ENCODE results near the gene RPS29. TPM values are rescaled to one million over a fixed set of nuclear protein-coding genes. Genes with fewer than 3 reads are reported as not detected.

RPS29 gene
- polyA plus RNA-seq (2011; rRNA removed) (3,909 and 5,167 TPM in 2 replicates), polyA plus RNA-seq (2017; fragmentation: RNase III; extraction: RNeasy Plus Mini Kit Qiagen cat#74134 plus additional on column Dnase treatment) (3,539 to 3,858 TPM (median 3,692 TPM) in 3 replicates), polyA minus RNA-seq (2011; rRNA and poly(A)+ RNA removed) (1,093 and 1,224 TPM in 2 replicates)
- polyA plus RNA-seq (2012; cell fraction: cytosol; rRNA removed) = 10,276 and 13,870 TPM in 2 replicates
- polyA plus RNA-seq (2012; cell fraction: nucleus; rRNA removed) = 7,114 and 8,546 TPM in 2 replicates

DNA sequence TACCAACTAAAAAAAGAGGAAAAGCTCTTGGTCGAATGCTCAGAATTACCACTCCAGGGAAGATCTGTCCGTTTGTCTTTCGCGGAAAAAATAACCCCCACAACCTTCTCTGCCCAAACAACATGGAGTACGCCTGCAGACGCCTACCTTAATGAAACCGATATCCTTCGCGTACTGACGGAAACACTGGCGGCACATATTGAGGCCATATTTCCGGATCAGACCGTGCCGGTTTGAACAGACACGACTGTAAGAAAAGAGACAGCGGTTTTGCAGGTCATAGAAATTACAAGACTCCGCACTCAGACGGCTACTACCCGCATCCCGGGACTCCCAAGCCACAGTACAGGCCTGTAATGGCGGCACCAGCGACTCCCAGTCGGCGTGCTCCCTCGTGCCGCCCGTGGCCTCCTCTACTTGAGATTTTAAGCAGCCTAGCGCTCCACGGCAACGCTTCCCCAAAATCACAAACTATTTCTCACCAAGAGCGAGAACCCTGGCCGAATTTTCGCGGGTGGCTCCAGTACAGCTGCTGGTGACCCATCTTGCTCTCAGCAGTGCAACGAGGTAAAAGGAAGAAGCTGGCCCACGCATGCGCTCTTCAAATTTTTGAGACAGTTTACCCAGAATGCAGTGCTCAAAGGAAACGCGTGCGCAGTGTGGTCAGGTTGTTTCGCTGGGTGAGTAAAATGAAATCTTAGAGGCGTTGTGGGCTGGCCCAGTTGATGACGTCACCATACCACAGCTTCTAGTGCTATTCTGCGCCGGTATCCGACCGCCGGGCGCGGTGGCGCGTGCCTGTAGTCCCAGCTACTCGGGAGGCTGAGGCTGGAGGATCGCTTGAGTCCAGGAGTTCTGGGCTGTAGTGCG lies at the start of gene RPS29:
TSS of gene RPS29 (minus strand) at position 578 of the 870 bp plus-strand sequence. CDS start at position 544, 34 bp downstream.
- Histone ChIP-seq H3K4me3 (peak within 1 kb of the TSS; percentile 64), H3K4me2 (peak within 1 kb of the TSS; percentile 82), H3K4me1 (peaks cover 30% of the 10 kb centered on the region), H3K27ac (peak within 1 kb of the TSS; percentile 86 to 96), H3K9me3 (no peaks in the 10 kb centered on the region)
- 2% methylated on average over 48 of the region's 55 CpGs for WGBS (ENCODE audit: missing lambda C conversion rate)
- ChIA-PET POLR2A (interaction anchor here (0.6 to 3.1 kb wide), 13 partner anchors 8 to 267 kb away, joined by 3 to 50 read pairs (median 3); partner anchors contain the start of genes KLHDC2, LRR1, MGAT2 and NEMF), CTCF (interaction anchor here (0.9 to 2.5 kb wide), 10 partner anchors 9 to 125 kb away, joined by 3 to 18 read pairs (median 5); partner anchors contain the start of gene LRR1)
- peak; percentile 93 to 99 for DNase-seq (ENCODE audit: low read depth in 1 of 2, low spot score in 1 of 2)
- peak; percentile 86 to 89 for ATAC-seq
- FAIRE-seq = peak; percentile 32
- TF ChIP-seq ZSCAN20 (CRISPR knock-in tag; IDR thresholded peaks at IDR 0.05) = no peak
- no peak for TF ChIP-seq HOXB13 (CRISPR knock-in tag; IDR thresholded peaks at IDR 0.05; ENCODE audit: low read depth)
- no peak for TF ChIP-seq RAD21 (conservative IDR thresholded peaks at IDR 0.05 in 1 of 2, IDR thresholded peaks at IDR 0.05 in 1 of 2)
- no peak for TF ChIP-seq MAZ (IDR thresholded peaks at IDR 0.05; ENCODE audit: borderline replicate concordance, low read depth, low read length)
- TF ChIP-seq EHMT2 (IDR thresholded peaks at IDR 0.05; ENCODE audit: low read depth) = no peak
- peak; percentile 92 to 98 for TF ChIP-seq JUN (IDR thresholded peaks at IDR 0.05)
- no peak for TF ChIP-seq EP300 (IDR thresholded peaks at IDR 0.05)
- no peak for TF ChIP-seq POLR2AphosphoS2 (conservative IDR thresholded peaks at IDR 0.05; ENCODE audit: low read length)
- no peak for TF ChIP-seq CBX2 (IDR thresholded peaks at IDR 0.05; ENCODE audit: borderline replicate concordance, low read depth)
- TF ChIP-seq GATA3 (IDR thresholded peaks at IDR 0.05; ENCODE audit: borderline replicate concordance) = no peak
- TF ChIP-seq, protein P1, sequence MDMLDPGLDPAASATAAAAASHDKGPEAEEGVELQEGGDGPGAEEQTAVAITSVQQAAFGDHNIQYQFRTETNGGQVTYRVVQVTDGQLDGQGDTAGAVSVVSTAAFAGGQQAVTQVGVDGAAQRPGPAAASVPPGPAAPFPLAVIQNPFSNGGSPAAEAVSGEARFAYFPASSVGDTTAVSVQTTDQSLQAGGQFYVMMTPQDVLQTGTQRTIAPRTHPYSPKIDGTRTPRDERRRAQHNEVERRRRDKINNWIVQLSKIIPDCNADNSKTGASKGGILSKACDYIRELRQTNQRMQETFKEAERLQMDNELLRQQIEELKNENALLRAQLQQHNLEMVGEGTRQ (IDR thresholded peaks at IDR 0.05) = no peak
- no peak for TF ChIP-seq FOXS1 (CRISPR knock-in tag; IDR thresholded peaks at IDR 0.05)
- TF ChIP-seq MAFK (IDR thresholded peaks at IDR 0.05; ENCODE audit: partially characterized antibody) = peak; percentile 44
- TF ChIP-seq HOXA7 (CRISPR knock-in tag; IDR thresholded peaks at IDR 0.05) = no peak; the same call in 1 of the 2 replicates
- TF ChIP-seq, protein P2, sequence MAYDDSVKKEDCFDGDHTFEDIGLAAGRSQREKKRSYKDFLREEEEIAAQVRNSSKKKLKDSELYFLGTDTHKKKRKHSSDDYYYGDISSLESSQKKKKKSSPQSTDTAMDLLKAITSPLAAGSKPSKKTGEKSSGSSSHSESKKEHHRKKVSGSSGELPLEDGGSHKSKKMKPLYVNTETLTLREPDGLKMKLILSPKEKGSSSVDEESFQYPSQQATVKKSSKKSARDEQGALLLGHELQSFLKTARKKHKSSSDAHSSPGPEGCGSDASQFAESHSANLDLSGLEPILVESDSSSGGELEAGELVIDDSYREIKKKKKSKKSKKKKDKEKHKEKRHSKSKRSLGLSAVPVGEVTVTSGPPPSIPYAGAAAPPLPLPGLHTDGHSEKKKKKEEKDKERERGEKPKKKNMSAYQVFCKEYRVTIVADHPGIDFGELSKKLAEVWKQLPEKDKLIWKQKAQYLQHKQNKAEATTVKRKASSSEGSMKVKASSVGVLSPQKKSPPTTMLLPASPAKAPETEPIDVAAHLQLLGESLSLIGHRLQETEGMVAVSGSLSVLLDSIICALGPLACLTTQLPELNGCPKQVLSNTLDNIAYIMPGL (CRISPR knock-in tag; IDR thresholded peaks at IDR 0.05; ENCODE audit: borderline replicate concordance) = 0 out of 2 replicates have a peak, but pooled peaks have one; percentile 61
- TF ChIP-seq POLR2A (IDR thresholded peaks at IDR 0.05; ENCODE audit: low read length) = peak; percentile 78
- TF ChIP-seq, protein P3, sequence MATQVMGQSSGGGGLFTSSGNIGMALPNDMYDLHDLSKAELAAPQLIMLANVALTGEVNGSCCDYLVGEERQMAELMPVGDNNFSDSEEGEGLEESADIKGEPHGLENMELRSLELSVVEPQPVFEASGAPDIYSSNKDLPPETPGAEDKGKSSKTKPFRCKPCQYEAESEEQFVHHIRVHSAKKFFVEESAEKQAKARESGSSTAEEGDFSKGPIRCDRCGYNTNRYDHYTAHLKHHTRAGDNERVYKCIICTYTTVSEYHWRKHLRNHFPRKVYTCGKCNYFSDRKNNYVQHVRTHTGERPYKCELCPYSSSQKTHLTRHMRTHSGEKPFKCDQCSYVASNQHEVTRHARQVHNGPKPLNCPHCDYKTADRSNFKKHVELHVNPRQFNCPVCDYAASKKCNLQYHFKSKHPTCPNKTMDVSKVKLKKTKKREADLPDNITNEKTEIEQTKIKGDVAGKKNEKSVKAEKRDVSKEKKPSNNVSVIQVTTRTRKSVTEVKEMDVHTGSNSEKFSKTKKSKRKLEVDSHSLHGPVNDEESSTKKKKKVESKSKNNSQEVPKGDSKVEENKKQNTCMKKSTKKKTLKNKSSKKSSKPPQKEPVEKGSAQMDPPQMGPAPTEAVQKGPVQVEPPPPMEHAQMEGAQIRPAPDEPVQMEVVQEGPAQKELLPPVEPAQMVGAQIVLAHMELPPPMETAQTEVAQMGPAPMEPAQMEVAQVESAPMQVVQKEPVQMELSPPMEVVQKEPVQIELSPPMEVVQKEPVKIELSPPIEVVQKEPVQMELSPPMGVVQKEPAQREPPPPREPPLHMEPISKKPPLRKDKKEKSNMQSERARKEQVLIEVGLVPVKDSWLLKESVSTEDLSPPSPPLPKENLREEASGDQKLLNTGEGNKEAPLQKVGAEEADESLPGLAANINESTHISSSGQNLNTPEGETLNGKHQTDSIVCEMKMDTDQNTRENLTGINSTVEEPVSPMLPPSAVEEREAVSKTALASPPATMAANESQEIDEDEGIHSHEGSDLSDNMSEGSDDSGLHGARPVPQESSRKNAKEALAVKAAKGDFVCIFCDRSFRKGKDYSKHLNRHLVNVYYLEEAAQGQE (IDR thresholded peaks at IDR 0.05) = no peak
- no peak for TF ChIP-seq ESRRA (IDR thresholded peaks at IDR 0.05; ENCODE audit: borderline replicate concordance, low read length)
- TF ChIP-seq, protein P4, sequence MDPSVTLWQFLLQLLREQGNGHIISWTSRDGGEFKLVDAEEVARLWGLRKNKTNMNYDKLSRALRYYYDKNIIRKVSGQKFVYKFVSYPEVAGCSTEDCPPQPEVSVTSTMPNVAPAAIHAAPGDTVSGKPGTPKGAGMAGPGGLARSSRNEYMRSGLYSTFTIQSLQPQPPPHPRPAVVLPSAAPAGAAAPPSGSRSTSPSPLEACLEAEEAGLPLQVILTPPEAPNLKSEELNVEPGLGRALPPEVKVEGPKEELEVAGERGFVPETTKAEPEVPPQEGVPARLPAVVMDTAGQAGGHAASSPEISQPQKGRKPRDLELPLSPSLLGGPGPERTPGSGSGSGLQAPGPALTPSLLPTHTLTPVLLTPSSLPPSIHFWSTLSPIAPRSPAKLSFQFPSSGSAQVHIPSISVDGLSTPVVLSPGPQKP (IDR thresholded peaks at IDR 0.05; ENCODE audit: low read depth, low read length) = no peak
- TF ChIP-seq RARB (CRISPR knock-in tag; IDR thresholded peaks at IDR 0.05) = no peak
- TF ChIP-seq CHD4 (IDR thresholded peaks at IDR 0.05; ENCODE audit: borderline replicate concordance) = no peak
- no peak for TF ChIP-seq CBX8 (IDR thresholded peaks at IDR 0.05)
- no peak for TF ChIP-seq EHF (CRISPR knock-in tag; IDR thresholded peaks at IDR 0.05)
- TF ChIP-seq MYC (IDR thresholded peaks at IDR 0.05; ENCODE audit: borderline replicate concordance, low read length) = peak; percentile 90
- no peak for TF ChIP-seq HEYL (CRISPR knock-in tag; IDR thresholded peaks at IDR 0.05)
- TF ChIP-seq, protein P5, sequence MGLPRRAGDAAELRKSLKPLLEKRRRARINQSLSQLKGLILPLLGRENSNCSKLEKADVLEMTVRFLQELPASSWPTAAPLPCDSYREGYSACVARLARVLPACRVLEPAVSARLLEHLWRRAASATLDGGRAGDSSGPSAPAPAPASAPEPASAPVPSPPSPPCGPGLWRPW (IDR thresholded peaks at IDR 0.05) = no peak
- TF ChIP-seq FOSL2 (IDR thresholded peaks at IDR 0.05) = 0 out of 2 replicates have a peak, but pooled peaks have one; percentile 14
- TF ChIP-seq FOSL2 (CRISPR knock-in tag; IDR thresholded peaks at IDR 0.05) = peak; percentile 98
- no peak for TF ChIP-seq HOXB5 (CRISPR knock-in tag; IDR thresholded peaks at IDR 0.05)
- TF ChIP-seq, protein P6, sequence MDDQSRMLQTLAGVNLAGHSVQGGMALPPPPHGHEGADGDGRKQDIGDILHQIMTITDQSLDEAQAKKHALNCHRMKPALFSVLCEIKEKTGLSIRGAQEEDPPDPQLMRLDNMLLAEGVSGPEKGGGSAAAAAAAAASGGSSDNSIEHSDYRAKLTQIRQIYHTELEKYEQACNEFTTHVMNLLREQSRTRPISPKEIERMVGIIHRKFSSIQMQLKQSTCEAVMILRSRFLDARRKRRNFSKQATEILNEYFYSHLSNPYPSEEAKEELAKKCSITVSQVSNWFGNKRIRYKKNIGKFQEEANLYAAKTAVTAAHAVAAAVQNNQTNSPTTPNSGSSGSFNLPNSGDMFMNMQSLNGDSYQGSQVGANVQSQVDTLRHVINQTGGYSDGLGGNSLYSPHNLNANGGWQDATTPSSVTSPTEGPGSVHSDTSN (IDR thresholded peaks at IDR 0.05) = 0 out of 2 replicates have a peak, but pooled peaks have one; percentile 38
